SK-N-SH treated with all-trans-retinoic acid at 6 μM for 48 hours (cell line): Measurements from ENCODE around the gene ASB10.

ENCODE experiments used
- BACH2 ChIP-seq: fragments of 250-450 bp; sonication (Bioruptor Pico); IDR thresholded peaks from 2 replicates; pipeline ENCODE4 v1.9.0; 2021; ENCODE audit warnings: mild to moderate bottlenecking, borderline replicate concordance
- CREB5 ChIP-seq: fragments of 250-450 bp; sonication (Bioruptor Pico); IDR thresholded peaks from 2 replicates; pipeline ENCODE4 v1.5.1; 2020; ENCODE audit warnings: low read depth, mild to moderate bottlenecking, moderate library complexity
- ESRRG ChIP-seq: fragments of 250-450 bp; sonication (Bioruptor Pico); IDR thresholded peaks from 2 replicates; pipeline ENCODE4 v1.6.1; 2021; ENCODE audit warnings: mild to moderate bottlenecking
- GLIS3 ChIP-seq: fragments of 250-450 bp; sonication (Bioruptor Pico); IDR thresholded peaks from 2 replicates; pipeline ENCODE4 v1.5.0; 2020; ENCODE audit warnings: mild to moderate bottlenecking, moderate library complexity
- OSR1 ChIP-seq: fragments of 250-450 bp; sonication (Bioruptor Pico); IDR thresholded peaks from 2 replicates; pipeline ENCODE4 v1.8.0; 2022; ENCODE audit warnings: moderate library complexity, mild to moderate bottlenecking, inconsistent platforms
- PATZ1 ChIP-seq: fragments of 250-450 bp; sonication (Bioruptor Pico); IDR thresholded peaks from 2 replicates; pipeline ENCODE4 v1.8.0; 2020; ENCODE audit warnings: mild to moderate bottlenecking, moderate library complexity, borderline replicate concordance
- POU6F1 ChIP-seq: fragments of 250-450 bp; sonication (Bioruptor Pico); IDR thresholded peaks from 2 replicates; pipeline ENCODE4 v1.8.0; 2021; ENCODE audit warnings: low read depth, mild to moderate bottlenecking, moderate library complexity, borderline replicate concordance
- PPARA ChIP-seq: fragments of 250-450 bp; sonication (Bioruptor Pico); IDR thresholded peaks from 2 replicates; pipeline ENCODE4 v1.5.0; 2020; ENCODE audit warnings: mild to moderate bottlenecking, borderline replicate concordance
- RARB ChIP-seq: fragments of 250-450 bp; sonication (Bioruptor Pico); IDR thresholded peaks from 2 replicates; pipeline ENCODE4 v1.8.0; 2021; ENCODE audit warnings: mild to moderate bottlenecking, moderate library complexity
- TCF4 ChIP-seq: fragments of 250-450 bp; sonication (Bioruptor Pico); IDR thresholded peaks from 2 replicates; pipeline ENCODE4 v1.8.0; 2021; ENCODE audit warnings: mild to moderate bottlenecking, moderate library complexity, borderline replicate concordance
- ZC3H10 ChIP-seq: fragments of 250-450 bp; sonication (Bioruptor Pico); IDR thresholded peaks from 2 replicates; pipeline ENCODE4 v1.5.1; 2021; ENCODE audit warnings: mild to moderate bottlenecking, moderate library complexity
- ZFP3 ChIP-seq: fragments of 250-450 bp; sonication (Bioruptor Pico); IDR thresholded peaks from 2 replicates; pipeline ENCODE4 v1.5.0; 2020; ENCODE audit warnings: mild to moderate bottlenecking, moderate library complexity
- ZFP30 ChIP-seq: fragments of 450-650 bp; formaldehyde crosslinking; IDR thresholded peaks from 2 replicates; pipeline ENCODE4 v1.5.0; 2022; ENCODE audit warnings: mild to moderate bottlenecking, moderate library complexity
- ZNF565 ChIP-seq: fragments of 450-650 bp; formaldehyde crosslinking; conservative IDR thresholded peaks from 2 replicates; pipeline ENCODE4 v1.5.0; 2020; ENCODE audit warnings: low read depth, mild to moderate bottlenecking, moderate library complexity

- TF ChIP-seq PATZ1 (CRISPR knock-in tag) = no peak
- no peak for TF ChIP-seq ZNF565 (CRISPR knock-in tag)
- no peak for TF ChIP-seq TCF4 (CRISPR knock-in tag)
- no peak for TF ChIP-seq OSR1
- TF ChIP-seq ESRRG (CRISPR knock-in tag) = no peak
- TF ChIP-seq ZC3H10 (CRISPR knock-in tag) = no peak
- no peak for TF ChIP-seq BACH2 (CRISPR knock-in tag)
- TF ChIP-seq ZFP30 (CRISPR knock-in tag) = no peak
- no peak for TF ChIP-seq CREB5 (CRISPR knock-in tag)
- TF ChIP-seq PPARA = no peak
- no peak for TF ChIP-seq RARB
- no peak for TF ChIP-seq ZFP3 (CRISPR knock-in tag)
- TF ChIP-seq POU6F1 (CRISPR knock-in tag) = no peak
- TF ChIP-seq GLIS3 = no peak
Measured at GRCh38 chr7:151133266-151133985, 53.6 kb downstream of the ASB10 start.
